Measurements from ENCODE around the gene VWF.

Gene VWF

DNA sequence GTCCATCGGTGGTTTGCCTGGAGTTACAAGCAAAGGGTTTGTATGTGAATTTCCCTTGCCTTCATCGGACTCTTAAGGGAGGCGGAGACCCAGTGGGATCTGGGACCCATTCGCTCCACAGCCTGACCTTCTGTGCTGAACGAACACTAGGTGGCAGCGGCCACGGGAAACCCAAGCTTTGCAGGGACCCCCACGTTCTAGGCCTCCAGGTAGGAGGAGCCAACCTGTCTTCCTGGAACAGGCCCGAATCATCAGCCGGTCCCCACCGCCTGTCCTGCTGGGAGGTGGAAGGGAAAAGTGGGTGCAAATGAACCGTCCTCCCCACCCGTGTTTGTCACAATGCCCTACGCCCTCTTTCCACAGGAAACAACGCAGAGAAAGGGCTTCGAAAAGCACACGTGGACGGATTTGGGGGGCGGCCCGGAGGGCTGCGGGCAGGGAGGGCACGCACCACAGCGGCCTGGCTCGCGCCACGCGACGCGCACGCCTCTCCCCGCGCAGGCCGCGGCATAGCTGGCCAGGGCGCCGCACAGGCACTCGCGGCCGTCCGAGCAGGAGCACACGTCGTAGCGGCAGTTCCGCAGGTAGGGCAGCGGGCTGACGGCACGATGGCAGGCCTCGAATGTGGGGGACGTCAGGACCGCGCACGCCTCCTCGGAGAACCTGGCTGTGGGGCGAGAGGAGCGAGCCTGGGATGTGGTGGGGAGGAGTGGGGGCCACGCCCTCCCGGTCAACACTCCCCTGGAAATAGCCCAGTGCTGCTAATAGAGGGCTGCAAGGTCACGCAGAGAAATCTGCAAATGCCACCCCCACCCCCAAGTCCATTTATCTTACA is 67.8 kb downstream of the VWF start:
- DNase-seq (ENCODE audit: low read depth, low spot score): no peak
- TF ChIP-seq EZH2 (IDR thresholded peaks at IDR 0.05) (no peak), POLR2AphosphoS5 (IDR thresholded peaks at IDR 0.05; ENCODE audit: borderline replicate concordance, low read depth, low read length) (no peak), FOXP2 (optimal IDR thresholded peaks at IDR 0.05; ENCODE audit: control extremely low read depth, extremely low read length, insufficient read depth) (no peak)
- Histone ChIP-seq H3K9ac (ENCODE audit: insufficient read length) (no peak overlapping the region), H3K9me3 (ENCODE audit: low read depth, low read length) (no peaks in the 10 kb centered on the region), H3K27ac (no peak overlapping the region), H3K4me3 (no peak overlapping the region), H3K36me3 (ENCODE audit: insufficient read depth, low read length) (no peaks in the 10 kb centered on the region)

DNA sequence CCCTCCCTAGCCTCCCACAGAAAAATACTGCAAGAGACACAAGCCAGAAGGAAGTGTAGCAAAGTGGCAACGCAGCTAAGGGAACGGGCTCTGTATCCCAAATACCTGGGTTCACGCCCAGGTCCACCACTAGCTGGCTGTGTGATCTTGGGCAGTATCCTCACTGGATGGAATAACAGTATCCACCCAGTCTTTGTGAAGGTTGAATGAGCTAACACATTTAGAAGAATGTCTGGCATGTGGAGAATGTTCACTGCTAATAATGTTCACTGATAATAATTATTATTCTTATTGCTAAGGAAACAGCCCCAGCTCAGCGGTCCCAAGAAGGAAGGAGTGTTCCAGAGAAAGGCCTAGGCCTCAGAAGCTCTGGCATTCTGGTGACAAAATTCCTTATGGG is 70.9 kb downstream of the VWF start:
- no peaks in the 10 kb centered on the region for H3K36me3 ChIP-seq (ENCODE audit: insufficient read depth, low read length)
- no peak for DNase-seq (ENCODE audit: low read depth, low spot score)
- H3K4me3 ChIP-seq: no peak overlapping the region
- no peak overlapping the region for H3K9ac ChIP-seq (ENCODE audit: insufficient read length)
- H3K27ac ChIP-seq: no peak overlapping the region
- TF ChIP-seq EZH2 (IDR thresholded peaks at IDR 0.05) (no peak), FOXP2 (optimal IDR thresholded peaks at IDR 0.05; ENCODE audit: control extremely low read depth, extremely low read length, insufficient read depth) (no peak), POLR2AphosphoS5 (IDR thresholded peaks at IDR 0.05; ENCODE audit: borderline replicate concordance, low read depth, low read length) (no peak)
- no peaks in the 10 kb centered on the region for H3K9me3 ChIP-seq (ENCODE audit: low read depth, low read length)

DNA sequence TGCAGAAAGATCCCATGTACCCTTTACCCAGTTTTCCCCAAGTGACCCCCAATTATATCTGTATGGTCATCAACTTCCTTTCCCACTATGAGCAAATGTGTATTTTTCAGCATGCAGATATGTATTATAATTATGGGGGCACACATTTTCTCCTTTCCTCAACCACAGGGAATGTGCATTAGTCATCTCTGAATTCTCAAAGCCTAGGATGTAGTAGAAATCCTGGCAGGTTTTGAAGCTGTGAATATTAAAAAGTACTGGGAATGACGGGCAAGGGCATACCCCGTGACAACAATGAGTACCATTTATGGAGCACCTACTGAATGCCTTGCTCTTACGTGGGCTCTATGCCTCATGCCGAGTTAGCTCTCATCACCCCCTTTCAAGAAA is 71.5 kb downstream of the VWF start:
- Histone ChIP-seq H3K27ac (no peak overlapping the region), H3K9me3 (ENCODE audit: low read depth, low read length) (no peaks in the 10 kb centered on the region), H3K36me3 (ENCODE audit: insufficient read depth, low read length) (no peaks in the 10 kb centered on the region), H3K9ac (ENCODE audit: insufficient read length) (no peak overlapping the region), H3K4me3 (no peak overlapping the region)
- no peak for TF ChIP-seq POLR2AphosphoS5 (IDR thresholded peaks at IDR 0.05; ENCODE audit: borderline replicate concordance, low read depth, low read length)
- no peak for TF ChIP-seq EZH2 (IDR thresholded peaks at IDR 0.05)
- TF ChIP-seq FOXP2 (optimal IDR thresholded peaks at IDR 0.05; ENCODE audit: control extremely low read depth, extremely low read length, insufficient read depth): no peak
- no peak for DNase-seq (ENCODE audit: low read depth, low spot score)

DNA sequence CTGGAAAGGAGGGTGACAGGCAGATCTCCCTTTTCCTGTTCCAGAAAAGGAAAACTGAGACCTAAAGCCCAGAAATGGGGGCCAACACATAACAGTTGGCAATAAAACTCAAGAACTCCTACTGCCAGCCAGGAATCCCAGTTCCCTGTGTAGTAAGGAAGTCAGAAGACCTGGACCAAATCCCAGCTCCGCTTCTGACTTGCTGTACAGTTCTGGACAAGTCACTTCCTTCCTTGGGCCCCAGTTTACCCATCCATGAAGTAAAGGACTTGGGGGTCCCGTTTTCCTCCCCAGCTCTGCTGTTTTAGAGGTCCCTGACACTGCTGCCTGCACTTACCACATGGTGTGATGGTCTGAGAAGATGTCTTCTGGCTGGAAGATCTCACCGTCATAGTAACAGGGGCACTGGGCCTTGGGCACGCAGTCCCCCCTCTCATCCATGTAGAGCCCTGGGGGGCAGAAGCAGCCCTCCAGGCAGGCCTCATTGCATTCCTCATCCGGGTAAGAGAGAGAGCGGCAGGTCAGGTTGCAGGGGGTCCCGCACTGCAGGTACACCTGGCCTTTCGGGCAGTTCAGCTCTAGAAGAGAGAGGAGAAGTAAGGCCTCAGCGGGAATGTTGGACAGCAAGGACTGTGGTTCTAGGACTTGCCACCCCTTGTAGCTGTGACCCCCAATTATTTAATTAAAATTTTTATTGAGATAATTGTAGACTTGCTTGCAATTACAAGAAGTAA is 72.1 kb downstream of the VWF start:
- TF ChIP-seq POLR2AphosphoS5 (IDR thresholded peaks at IDR 0.05; ENCODE audit: borderline replicate concordance, low read depth, low read length) (no peak), FOXP2 (optimal IDR thresholded peaks at IDR 0.05; ENCODE audit: control extremely low read depth, extremely low read length, insufficient read depth) (no peak), EZH2 (IDR thresholded peaks at IDR 0.05) (no peak)
- DNase-seq (ENCODE audit: low read depth, low spot score): no peak
- Histone ChIP-seq H3K36me3 (ENCODE audit: insufficient read depth, low read length) (no peaks in the 10 kb centered on the region), H3K9ac (ENCODE audit: insufficient read length) (no peak overlapping the region), H3K9me3 (ENCODE audit: low read depth, low read length) (no peaks in the 10 kb centered on the region), H3K27ac (no peak overlapping the region), H3K4me3 (no peak overlapping the region)

DNA sequence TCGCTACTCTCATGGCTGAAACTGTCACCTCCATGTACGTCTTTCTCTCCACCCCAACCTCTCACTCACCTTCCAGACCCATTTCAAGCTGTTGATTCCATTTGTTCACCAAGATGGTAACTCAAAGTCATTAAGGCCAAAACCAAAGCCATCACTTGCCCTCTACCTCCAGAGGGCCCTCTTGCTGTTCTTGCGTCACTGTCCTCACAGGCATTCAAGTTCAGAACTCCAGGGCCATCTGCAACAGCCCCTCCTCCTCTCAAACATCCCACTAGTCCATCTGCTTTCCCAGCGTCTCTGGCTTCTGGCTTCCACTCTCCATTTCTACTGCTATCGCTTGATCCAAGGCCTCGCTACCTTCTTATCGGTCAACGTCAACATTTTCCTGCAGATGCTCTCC is 74.5 kb downstream of the VWF start:
- no peaks in the 10 kb centered on the region for H3K9me3 ChIP-seq (ENCODE audit: low read depth, low read length)
- no peak overlapping the region for H3K27ac ChIP-seq
- no peak overlapping the region for H3K4me3 ChIP-seq
- TF ChIP-seq POLR2AphosphoS5 (IDR thresholded peaks at IDR 0.05; ENCODE audit: borderline replicate concordance, low read depth, low read length) (no peak), EZH2 (IDR thresholded peaks at IDR 0.05) (no peak), FOXP2 (optimal IDR thresholded peaks at IDR 0.05; ENCODE audit: control extremely low read depth, extremely low read length, insufficient read depth) (no peak)
- no peak overlapping the region for H3K9ac ChIP-seq (ENCODE audit: insufficient read length)
- no peak for DNase-seq (ENCODE audit: low read depth, low spot score)
- H3K36me3 ChIP-seq (ENCODE audit: insufficient read depth, low read length): no peaks in the 10 kb centered on the region

DNA sequence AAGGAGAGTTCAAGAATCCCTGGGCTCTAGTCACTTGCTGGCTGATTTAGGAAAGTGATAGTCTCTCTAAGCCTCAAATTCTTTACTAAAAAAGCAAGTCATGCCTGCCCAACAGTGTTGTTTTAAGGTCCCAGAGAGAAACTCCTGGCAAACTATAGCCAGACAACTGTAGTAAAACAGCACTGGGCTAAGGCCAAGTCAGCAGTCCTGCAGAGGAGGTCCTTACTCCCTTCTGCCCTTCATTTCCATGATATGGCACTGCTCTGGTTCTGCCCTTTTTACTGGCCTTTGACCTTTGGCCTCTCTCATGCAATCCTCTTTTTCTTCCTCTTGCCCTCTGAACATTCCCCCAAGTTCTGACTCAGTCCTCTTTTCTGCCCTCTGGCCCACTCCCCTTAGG is 74.9 kb downstream of the VWF start:
- Histone ChIP-seq H3K36me3 (ENCODE audit: insufficient read depth, low read length) (no peaks in the 10 kb centered on the region), H3K4me3 (no peak overlapping the region), H3K27ac (no peak overlapping the region), H3K9ac (ENCODE audit: insufficient read length) (no peak overlapping the region), H3K9me3 (ENCODE audit: low read depth, low read length) (no peaks in the 10 kb centered on the region)
- TF ChIP-seq EZH2 (IDR thresholded peaks at IDR 0.05) (no peak), FOXP2 (optimal IDR thresholded peaks at IDR 0.05; ENCODE audit: control extremely low read depth, extremely low read length, insufficient read depth) (no peak), POLR2AphosphoS5 (IDR thresholded peaks at IDR 0.05; ENCODE audit: borderline replicate concordance, low read depth, low read length) (no peak)
- no peak for DNase-seq (ENCODE audit: low read depth, low spot score)

DNA sequence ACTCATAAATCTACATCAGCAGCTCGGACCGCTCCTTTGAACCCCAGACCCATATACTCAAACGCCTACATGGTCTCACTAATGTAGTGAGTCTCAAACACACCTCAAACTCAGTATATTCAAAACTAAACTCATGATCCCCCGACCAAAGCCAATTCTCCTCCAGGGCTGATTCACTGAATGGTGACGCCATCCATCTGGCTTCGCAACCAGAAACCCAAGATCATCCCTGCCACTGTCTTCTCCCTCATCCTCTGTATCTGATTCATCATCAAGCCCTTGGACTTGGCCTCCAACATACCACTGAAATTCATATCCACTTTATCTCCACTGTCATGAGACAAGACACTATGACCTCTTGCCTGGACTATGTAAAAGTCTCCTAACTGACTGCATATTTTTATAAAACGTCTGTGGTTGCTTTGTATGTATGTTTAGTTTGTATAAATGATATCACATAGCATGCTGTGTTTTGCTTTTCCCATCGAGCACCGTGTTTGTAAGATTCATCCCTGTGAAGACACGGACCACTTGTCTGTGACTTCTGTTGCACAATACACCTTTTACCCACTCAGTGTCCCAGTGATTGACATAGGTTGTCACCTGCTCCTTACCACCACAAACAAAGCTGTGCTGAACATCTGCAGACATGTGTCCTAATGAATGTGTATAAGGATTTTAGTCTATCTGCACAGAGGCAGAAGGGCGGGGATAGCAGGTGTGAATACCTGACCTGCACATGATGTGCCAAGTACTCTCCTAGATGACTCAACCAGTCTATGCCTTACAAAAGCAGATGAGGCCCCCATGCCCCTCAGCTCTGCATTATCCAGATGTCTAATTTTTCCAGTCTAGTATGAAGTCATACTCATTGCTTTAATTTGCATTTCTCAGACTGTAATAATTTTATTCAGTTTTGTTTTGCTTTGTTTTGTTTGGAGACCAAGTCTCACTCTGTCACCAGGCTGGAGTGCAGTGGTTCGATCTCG is 76.9 kb downstream of the VWF start:
- no peak for DNase-seq (ENCODE audit: low read depth, low spot score)
- Histone ChIP-seq H3K36me3 (ENCODE audit: insufficient read depth, low read length) (no peaks in the 10 kb centered on the region), H3K27ac (no peak overlapping the region), H3K9me3 (ENCODE audit: low read depth, low read length) (no peaks in the 10 kb centered on the region), H3K9ac (ENCODE audit: insufficient read length) (no peak overlapping the region), H3K4me3 (no peak overlapping the region)
- TF ChIP-seq FOXP2 (optimal IDR thresholded peaks at IDR 0.05; ENCODE audit: control extremely low read depth, extremely low read length, insufficient read depth) (no peak), POLR2AphosphoS5 (IDR thresholded peaks at IDR 0.05; ENCODE audit: borderline replicate concordance, low read depth, low read length) (no peak), EZH2 (IDR thresholded peaks at IDR 0.05) (no peak)
